B cell (primary cell): ENCODE data around the gene DNAAF1. TPM values are rescaled to one million over a fixed set of nuclear protein-coding genes. Genes with fewer than 3 reads are reported as not detected.

Experiments
- ATAC-seq: fragments of 200-7000 bp; cut with Tn5 transposase; one replicate; pipeline ENCODE4 v1.10.0; 2021; ENCODE audit warnings: low read depth, mild to moderate bottlenecking, moderate number of reproducible peaks, moderate library complexity
- CTCF ChIA-PET: fragments of 350-600 bp; sonication (Branson Sonifier 250); formaldehyde crosslinking; loops from one replicate; lab custom pipeline; 2021; ENCODE audit warnings: antibody characterized with exemption, inconsistent platforms; lab: Charles Lee
- POLR2A ChIA-PET: fragments of 350-600 bp; sonication (Branson Sonifier 250); formaldehyde crosslinking; loops from one replicate; lab custom pipeline; 2021; ENCODE audit warnings: antibody characterized with exemption; lab: Charles Lee
- DNase-seq: peaks from one replicate; pipeline ENCODE4 v3.0.0; 2013
- H2AFZ ChIP-seq: 2 replicates; pipeline ENCODE4 v1.6.1; 2012; ENCODE audit warnings: mild to moderate bottlenecking, low read depth, low read length; ENCODE audit not compliant: insufficient read depth, poor library complexity, severe bottlenecking
- H3K27ac ChIP-seq, 2 donors: 1 replicate in 1 of 2; 2 replicates in 1 of 2; pipeline ENCODE4 v1.5.1; 2012 to 2013; ENCODE audit warnings: low read length in 2 of 2, mild to moderate bottlenecking in 2 of 2, moderate library complexity in 1 of 2
- H3K27me3 ChIP-seq, 4 experiments: fragments of 200-600 bp in 1 of 4; sonication (generic) in 1 of 4; replicated peaks in 1 of 4; 1 replicate in 2 of 4; 2 replicates in 2 of 4; pipeline versions ENCODE4 v1.6.1 to v1.7.0; 2013 to 2016; ENCODE audit warnings: low read length in 3 of 4, mild to moderate bottlenecking in 2 of 4, mixed read lengths in 1 of 4, moderate library complexity in 1 of 4; ENCODE audit not compliant: insufficient read depth in 4 of 4, control insufficient read depth in 3 of 4; ENCODE audit errors: control extremely low read depth in 1 of 4
- H3K36me3 ChIP-seq, 2 experiments: replicated peaks in 1 of 2; 1 replicate in 1 of 2; 2 replicates in 1 of 2; pipeline versions ENCODE4 v1.6.1 to v1.7.1; 2013; ENCODE audit warnings: low read length in 1 of 2; ENCODE audit not compliant: insufficient read depth in 2 of 2, control insufficient read depth in 1 of 2; ENCODE audit errors: control extremely low read depth in 1 of 2, extremely low read depth in 1 of 2
- H3K4me1 ChIP-seq, 2 donors: fragments of 200-600 bp in 1 of 2; sonication (generic) in 1 of 2; 1 replicate in 1 of 2; 2 replicates in 1 of 2; pipeline versions ENCODE4 v1.5.1 to v1.6.1; 2013 to 2017; ENCODE audit warnings: low read length in 2 of 2; ENCODE audit not compliant: control insufficient read depth in 2 of 2, insufficient read depth in 2 of 2
- H3K4me2 ChIP-seq: replicated peaks from 2 replicates; pipeline ENCODE3; 2012; ENCODE audit warnings: mild to moderate bottlenecking, low read depth, low read length; ENCODE audit not compliant: poor library complexity, severe bottlenecking
- H3K4me3 ChIP-seq, 5 experiments: fragments of 200-600 bp in 1 of 5; sonication (generic) in 1 of 5; 1 replicate in 3 of 5; 2 replicates in 2 of 5; pipeline versions ENCODE4 v1.5.1 to v1.7.0; 2011 to 2016; ENCODE audit warnings: low read length in 4 of 5, mild to moderate bottlenecking in 4 of 5, low read depth in 2 of 5, control low read depth in 1 of 5, moderate library complexity in 1 of 5; ENCODE audit not compliant: insufficient read depth in 1 of 5; ENCODE audit errors: control extremely low read depth in 1 of 5, extremely low read depth in 1 of 5
- H3K79me2 ChIP-seq: fragments of 200-600 bp; sonication (generic); one replicate; pipeline ENCODE4 v1.6.0; 2016; ENCODE audit warnings: low read length; ENCODE audit not compliant: control insufficient read depth, insufficient read depth
- H3K9ac ChIP-seq: fragments of 200-600 bp; sonication (generic); 2 replicates; pipeline ENCODE4 v1.6.1; 2017; ENCODE audit warnings: mild to moderate bottlenecking, low read length, moderate library complexity
- H3K9me3 ChIP-seq, 3 donors: one replicate each; pipeline versions ENCODE4 v1.6.1 to v1.7.1; 2013; ENCODE audit warnings: low read length in 2 of 3; ENCODE audit not compliant: control insufficient read depth in 2 of 3, insufficient read depth in 1 of 3; ENCODE audit errors: control extremely low read depth in 1 of 3
- H4K20me1 ChIP-seq: 2 replicates; pipeline ENCODE4 v1.6.0; 2012; ENCODE audit warnings: mild to moderate bottlenecking, low read length; ENCODE audit not compliant: insufficient read depth, control insufficient read depth, poor library complexity, severe bottlenecking
- H3K27ac Mint-ChIP-seq: one replicate; pipeline ENCODE4 v1.8.0; 2021; ENCODE audit warnings: mixed read lengths
- H3K27me3 Mint-ChIP-seq: one replicate; pipeline ENCODE4 v1.8.0; 2021; ENCODE audit warnings: mixed read lengths
- H3K4me1 Mint-ChIP-seq: one replicate; pipeline ENCODE4 v1.8.0; 2021; ENCODE audit warnings: mixed read lengths
- H3K4me3 Mint-ChIP-seq: one replicate; pipeline ENCODE4 v1.8.0; 2021; ENCODE audit warnings: mixed read lengths
- H3K9me3 Mint-ChIP-seq: one replicate; pipeline ENCODE4 v1.8.0; 2022; ENCODE audit warnings: mixed read lengths; ENCODE audit not compliant: insufficient read depth
- EZH2 ChIP-seq: IDR thresholded peaks from 2 replicates; pipeline ENCODE4 v1.6.1; 2012; ENCODE audit warnings: borderline replicate concordance, low read depth, mild to moderate bottlenecking, moderate library complexity, low read length; ENCODE audit not compliant: insufficient read depth, poor library complexity, severe bottlenecking
- WGBS: methylation state at CpG from one replicate; pipeline ENCODE4 v1.1.5; 2013; ENCODE audit warnings: missing lambda C conversion rate; ENCODE audit not compliant: insufficient coverage; 5-methylcytosine and 5-hydroxymethylcytosine counted together
- intact Hi-C: fragments of 100-400 bp; cut with micrococcal nuclease; formaldehyde crosslinking; loops from one replicate; pipeline ENCODE4 v1.10.0; 2022
- polyA plus RNA-seq: library from polyadenylated mRNA; depleted of rRNA; stranded (reverse); fragments of >200 nt; gene quantifications from 2 replicates; pipeline ENCODE4 v1.2.3, GENCODE V29; 2012
- total RNA-seq, 2 donors: library from RNA; stranded (reverse); fragments of 120-200 nt in 1 of 2; gene quantifications; 1 replicate in 1 of 2; 2 replicates in 1 of 2; pipeline versions ENCODE4 v1.2.3 to v1.2.4, GENCODE V29; 2013 to 2022
- TF ChIP-seq, protein P1 (sequence below): fragments of 200-600 bp; IDR thresholded peaks from one replicate; pipeline ENCODE4 v1.8.0; 2022; ENCODE audit warnings: antibody characterized with exemption, mild to moderate bottlenecking

DNAAF1 gene
- total and polyA plus RNA-seq, 2 donors (not counting 1 experiment from before 2014, with no cell fraction given), result 0.24 to 0.30 TPM

DNA sequence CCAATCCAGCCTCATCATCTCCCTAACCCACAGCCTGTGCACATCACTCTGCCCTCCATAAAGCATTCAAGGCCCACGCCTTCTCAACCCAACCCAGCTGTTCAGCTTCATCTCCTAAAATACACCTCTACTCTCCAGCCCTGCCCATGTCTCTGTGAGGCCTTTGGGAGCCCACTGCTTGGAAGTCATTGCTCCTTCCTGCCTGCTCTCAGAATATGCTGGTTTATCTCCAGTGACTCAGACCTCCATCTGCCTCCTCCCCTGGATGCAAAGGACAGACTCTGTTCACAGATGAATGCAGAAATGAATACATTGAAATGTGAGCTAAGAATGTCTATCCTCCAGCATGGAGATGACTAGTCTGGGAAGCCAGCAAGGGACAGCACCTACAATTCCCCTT is 75.7 kb downstream of the DNAAF1 start:
- peaks cover 18% of the 10 kb centered on the region for H3K27me3 Mint-ChIP-seq
- ATAC-seq, result no peak
- POLR2A ChIA-PET, result no interaction called here
- H3K27ac ChIP-seq, result no peak overlapping the region
- no peaks in the 10 kb centered on the region for H3K9me3 Mint-ChIP-seq
- peaks cover 0 to 2% (median 0%) of the 10 kb centered on the region in 4 experiments for H3K27me3 ChIP-seq
- no peak overlapping the region for H3K9ac ChIP-seq
- H3K79me2 ChIP-seq, result no peaks in the 10 kb centered on the region
- no peak overlapping the region for H3K27ac Mint-ChIP-seq
- intact Hi-C loops, result no loop called here
- DNase-seq, result no peak
- H3K4me2 ChIP-seq, result no peak overlapping the region
- no peaks in the 10 kb centered on the region for H3K9me3 ChIP-seq
- H3K4me1 Mint-ChIP-seq, result no peaks in the 10 kb centered on the region
- no peak overlapping the region for H3K4me3 ChIP-seq
- TF ChIP-seq, protein P1, sequence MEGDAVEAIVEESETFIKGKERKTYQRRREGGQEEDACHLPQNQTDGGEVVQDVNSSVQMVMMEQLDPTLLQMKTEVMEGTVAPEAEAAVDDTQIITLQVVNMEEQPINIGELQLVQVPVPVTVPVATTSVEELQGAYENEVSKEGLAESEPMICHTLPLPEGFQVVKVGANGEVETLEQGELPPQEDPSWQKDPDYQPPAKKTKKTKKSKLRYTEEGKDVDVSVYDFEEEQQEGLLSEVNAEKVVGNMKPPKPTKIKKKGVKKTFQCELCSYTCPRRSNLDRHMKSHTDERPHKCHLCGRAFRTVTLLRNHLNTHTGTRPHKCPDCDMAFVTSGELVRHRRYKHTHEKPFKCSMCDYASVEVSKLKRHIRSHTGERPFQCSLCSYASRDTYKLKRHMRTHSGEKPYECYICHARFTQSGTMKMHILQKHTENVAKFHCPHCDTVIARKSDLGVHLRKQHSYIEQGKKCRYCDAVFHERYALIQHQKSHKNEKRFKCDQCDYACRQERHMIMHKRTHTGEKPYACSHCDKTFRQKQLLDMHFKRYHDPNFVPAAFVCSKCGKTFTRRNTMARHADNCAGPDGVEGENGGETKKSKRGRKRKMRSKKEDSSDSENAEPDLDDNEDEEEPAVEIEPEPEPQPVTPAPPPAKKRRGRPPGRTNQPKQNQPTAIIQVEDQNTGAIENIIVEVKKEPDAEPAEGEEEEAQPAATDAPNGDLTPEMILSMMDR, result no peak
- TF ChIP-seq EZH2, result no peak
- 82% methylated on average over 1 of the region's 1 CpG for WGBS
- no peak overlapping the region for H2AFZ ChIP-seq
- no peak overlapping the region for H3K4me3 Mint-ChIP-seq
- no peaks in the 10 kb centered on the region for H3K4me1 ChIP-seq
- H3K36me3 ChIP-seq, result no peaks in the 10 kb centered on the region
- CTCF ChIA-PET, result no interaction called here
- no peaks in the 10 kb centered on the region for H4K20me1 ChIP-seq

DNA sequence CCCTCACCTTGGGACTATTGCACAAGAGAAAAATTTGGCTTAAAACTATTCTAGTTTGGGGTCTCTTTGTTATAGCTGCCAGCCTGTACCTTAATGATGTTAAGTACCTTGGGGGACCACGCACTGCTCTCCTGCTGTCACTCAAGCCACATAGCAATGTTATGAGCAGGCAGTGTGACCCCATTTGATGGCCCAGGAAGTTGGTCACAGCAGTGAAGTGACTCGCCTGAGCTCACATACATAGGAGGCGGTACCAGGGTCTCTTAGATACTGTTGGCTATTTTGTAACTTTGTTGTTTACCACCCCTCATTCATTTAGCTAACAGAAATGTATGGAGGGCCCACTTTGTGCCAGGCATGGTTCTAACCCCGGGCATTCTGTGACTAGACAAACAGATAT is 78.3 kb downstream of the DNAAF1 start:
- no peaks in the 10 kb centered on the region for H3K9me3 ChIP-seq
- Mint-ChIP-seq H3K4me3 (no peak overlapping the region), H3K27me3 (peaks cover 27% of the 10 kb centered on the region), H3K27ac (no peak overlapping the region), H3K4me1 (no peaks in the 10 kb centered on the region), H3K9me3 (no peaks in the 10 kb centered on the region)
- CTCF ChIA-PET, result no interaction called here
- H3K27me3 ChIP-seq, result peaks cover 0 to 6% (median 0%) of the 10 kb centered on the region in 4 experiments
- intact Hi-C loops, result no loop called here
- H3K36me3 ChIP-seq, result no peaks in the 10 kb centered on the region
- no peaks in the 10 kb centered on the region for H4K20me1 ChIP-seq
- DNase-seq, result no peak
- no peaks in the 10 kb centered on the region for H3K79me2 ChIP-seq
- no peak overlapping the region for H3K27ac ChIP-seq
- ATAC-seq, result no peak
- TF ChIP-seq, protein P1, result no peak
- TF ChIP-seq EZH2, result no peak
- no peak overlapping the region for H3K4me2 ChIP-seq
- H3K4me1 ChIP-seq, result no peaks in the 10 kb centered on the region
- no peak overlapping the region for H3K4me3 ChIP-seq
- WGBS, result 87% methylated on average over 2 of the region's 4 CpGs
- POLR2A ChIA-PET, result no interaction called here
- H3K9ac ChIP-seq, result no peak overlapping the region
- no peak overlapping the region for H2AFZ ChIP-seq
